Measurements from ENCODE around the gene CCDC51. TPM values are rescaled to one million over a fixed set of nuclear protein-coding genes. Genes with fewer than 3 reads are reported as not detected.

CCDC51 gene
- total RNA-seq, result 11.3 and 12.6 TPM in 2 replicates

DNA sequence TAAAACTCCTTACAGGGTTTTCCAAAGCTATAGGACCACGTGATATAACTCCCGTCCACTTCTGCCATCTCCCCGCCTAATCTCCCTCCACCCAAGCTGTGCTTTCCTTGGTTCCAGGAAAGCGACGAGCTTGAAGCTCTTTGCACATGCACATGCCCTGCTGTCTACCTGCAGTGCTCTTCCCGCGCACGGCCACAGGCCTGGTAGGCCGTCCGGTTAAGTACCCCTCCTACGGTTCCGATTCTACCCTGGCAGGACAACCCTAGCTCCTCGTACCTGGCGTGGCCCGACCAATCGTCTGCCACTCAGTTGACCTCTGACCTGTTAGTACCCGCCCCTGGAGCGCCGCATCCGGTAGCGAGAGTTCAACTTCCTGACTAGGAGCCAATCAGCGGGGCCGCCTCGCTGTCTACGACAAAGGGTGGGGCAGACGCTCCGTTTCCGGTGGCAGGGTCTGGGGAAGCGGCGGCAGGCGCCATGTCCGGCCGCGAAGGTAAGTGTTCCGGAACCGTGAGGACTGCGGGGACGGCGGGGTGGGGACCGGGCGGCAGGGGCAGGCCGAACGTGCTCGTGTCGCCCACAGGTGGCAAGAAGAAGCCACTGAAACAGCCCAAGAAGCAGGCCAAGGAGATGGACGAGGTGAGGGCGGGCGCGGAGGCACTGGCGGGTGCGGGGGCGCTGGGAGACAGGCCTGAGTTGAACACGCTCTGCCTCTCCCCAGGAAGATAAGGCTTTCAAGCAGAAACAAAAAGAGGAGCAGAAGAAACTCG lies at the start of gene CCDC51, which contains the start of gene TMA7:
TSS of gene CCDC51 (minus strand) at position 300 of the 770 bp plus-strand sequence. CDS start 4,991 bp downstream, outside the sequence.
TSS of gene TMA7 (plus strand) at position 438 of the 770 bp plus-strand sequence. CDS start at position 478, 40 bp downstream.

DNA sequence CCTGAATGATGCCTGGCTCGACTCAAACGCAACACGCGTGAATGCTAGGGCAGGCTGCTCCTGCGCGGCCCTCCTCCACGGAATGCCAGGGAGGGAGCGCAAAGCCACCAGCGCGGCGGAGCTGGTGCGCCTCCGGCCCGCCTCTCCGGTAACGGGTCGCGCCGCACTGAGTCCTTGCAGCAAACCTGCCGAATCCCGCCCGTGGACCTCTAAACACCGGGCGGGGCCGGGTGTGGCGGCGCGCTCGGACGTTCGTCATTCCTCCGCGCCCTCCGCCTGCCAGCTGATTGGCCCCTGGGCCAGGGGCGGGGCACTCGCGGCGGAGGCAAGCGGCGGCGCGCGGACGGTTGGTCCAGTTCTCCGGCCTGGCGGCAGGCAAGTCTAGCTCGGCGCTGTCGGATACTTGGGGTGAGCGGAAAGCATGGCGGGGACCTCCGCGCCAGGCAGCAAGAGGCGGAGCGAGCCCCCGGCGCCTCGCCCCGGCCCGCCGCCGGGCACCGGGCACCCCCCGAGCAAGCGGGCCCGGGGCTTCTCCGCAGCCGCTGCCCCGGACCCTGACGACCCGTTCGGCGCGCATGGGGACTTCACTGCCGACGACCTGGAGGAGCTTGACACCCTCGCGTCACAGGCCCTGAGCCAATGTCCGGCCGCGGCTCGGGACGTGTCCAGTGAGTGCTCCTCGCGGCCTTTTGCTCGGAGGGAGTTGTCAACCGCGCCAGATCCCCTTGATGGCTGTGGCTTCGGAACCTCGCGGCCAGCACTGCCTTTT lies 6.7 kb upstream of the CCDC51 start, which contains the start of gene ATRIP:
TSS of gene ATRIP (plus strand) at position 313 of the 769 bp plus-strand sequence. CDS start at position 422, 109 bp downstream.

DNA sequence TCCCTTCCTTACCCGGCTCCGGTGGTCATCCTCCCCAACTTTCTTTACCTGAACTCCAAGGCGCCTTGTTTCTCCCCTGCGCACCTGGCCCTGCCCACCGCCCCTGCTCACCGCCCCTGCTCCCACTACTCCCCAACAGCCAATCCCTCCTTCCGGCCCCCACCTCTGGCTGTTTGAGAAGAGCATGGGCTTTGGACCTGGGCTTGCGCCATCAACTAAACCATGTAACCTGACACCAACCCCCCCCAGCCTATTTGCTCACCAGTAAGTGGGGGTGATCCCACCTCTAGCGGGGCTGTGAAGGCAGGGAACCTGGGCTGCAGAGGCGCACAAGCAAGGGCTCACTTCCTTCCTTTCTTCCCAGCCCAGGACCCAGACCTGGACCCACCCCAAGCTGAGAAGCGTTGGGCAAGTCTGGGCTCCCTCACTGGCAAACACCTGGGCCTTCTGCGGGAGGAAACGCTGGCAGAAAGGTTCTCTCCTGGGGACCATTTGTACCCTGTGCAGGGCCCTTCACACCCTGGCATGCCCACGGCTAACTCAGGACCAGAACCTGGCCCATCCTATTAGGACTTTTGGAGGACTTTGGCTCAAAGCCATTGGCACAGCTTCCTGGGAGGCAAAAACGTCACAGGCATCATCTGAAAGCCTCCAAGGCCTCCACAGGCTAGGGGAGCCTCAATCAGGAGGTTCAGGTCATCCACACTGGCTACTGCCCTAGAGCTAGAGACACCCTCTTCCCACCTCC lies 9.8 kb downstream of the CCDC51 start, which contains the start of gene PLXNB1:
TSS of gene PLXNB1 (minus strand) at position 127 of the 748 bp plus-strand sequence. CDS start 5,475 bp downstream, outside the sequence.

Other genes with a start within 250 kb of the CCDC51 start
- gene CAMP, start 216.6 kb downstream of the CCDC51 start, total RNA-seq, result not detected in 2 replicates
- gene ZNF589, start 199.0 kb downstream of the CCDC51 start, total RNA-seq, result 4.9 and 6.9 TPM in 2 replicates
- gene NME6, start 138.8 kb downstream of the CCDC51 start, total RNA-seq, result 21.3 and 21.6 TPM in 2 replicates
- not detected in 2 replicates for gene SPINK8, start 106.5 kb downstream of the CCDC51 start, total RNA-seq
- not detected in 2 replicates for gene FBXW12, start 67.9 kb downstream of the CCDC51 start, total RNA-seq
- 23.8 and 37.3 TPM in 2 replicates for gene PLXNB1, start 10.0 kb downstream of the CCDC51 start, total RNA-seq
- 69.9 and 93.4 TPM in 2 replicates for gene TMA7, start 138 bp upstream of the CCDC51 start, total RNA-seq
- gene ATRIP, start 6.6 kb upstream of the CCDC51 start, total RNA-seq, result 5.1 and 6.3 TPM in 2 replicates
- gene SHISA5, start 64.1 kb upstream of the CCDC51 start, total RNA-seq, result 134 and 160 TPM in 2 replicates
- 59.8 and 62.5 TPM in 2 replicates for gene PFKFB4, start 116.7 kb upstream of the CCDC51 start, total RNA-seq
- 0.98 and 1.4 TPM in 2 replicates for gene UCN2, start 123.7 kb upstream of the CCDC51 start, total RNA-seq
- gene COL7A1, start 155.2 kb upstream of the CCDC51 start, total RNA-seq, result 32.6 and 40.7 TPM in 2 replicates
- 229 and 273 TPM in 2 replicates for gene UQCRC1, start 169.5 kb upstream of the CCDC51 start, total RNA-seq
- not detected in 2 replicates for gene TMEM89, start 181.7 kb upstream of the CCDC51 start, total RNA-seq
- 19.3 and 20.7 TPM in 2 replicates for gene SLC26A6, start 195.3 kb upstream of the CCDC51 start, total RNA-seq
- 0.91 and 2.9 TPM in 2 replicates for gene CELSR3, start 222.8 kb upstream of the CCDC51 start, total RNA-seq
- 15.9 and 18.9 TPM in 2 replicates for gene NCKIPSD, start 245.8 kb upstream of the CCDC51 start, total RNA-seq